HG02938 (cell line): ENCODE results near the gene NGLY1.

ENCODE experiments used
- ATAC-seq: cut with Tn5 transposase; IDR thresholded peaks from one replicate; pipeline ENCODE4 v1.9.1; 2021; ENCODE audit warnings: mild to moderate bottlenecking, moderate library complexity; ENCODE audit not compliant: unreplicated experiment

Gene NGLY1

DNA sequence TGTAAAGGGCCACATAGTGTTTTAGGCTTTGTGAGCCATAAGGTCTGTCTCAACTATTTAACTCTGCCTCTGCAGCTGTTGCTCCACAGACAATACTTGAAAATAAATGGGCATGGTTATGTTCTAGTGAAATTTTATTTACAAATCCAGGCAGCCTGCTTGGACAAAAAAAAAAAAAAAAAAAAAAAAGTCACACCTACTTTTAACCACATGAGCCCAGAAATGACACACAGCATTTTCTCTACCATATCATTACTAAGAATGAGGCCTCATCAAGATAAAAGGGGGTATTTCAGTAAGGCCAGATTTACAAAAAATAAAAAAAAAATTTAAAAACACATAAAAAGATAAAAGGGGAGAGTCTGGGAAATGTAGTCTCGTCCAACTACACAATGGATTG, 1.7 kb upstream of the NGLY1 start:
- ATAC-seq, result no peak

- peak; percentile 9 for ATAC-seq
Measured at GRCh38 chr3:25783661-25784512, 644 bp upstream of the NGLY1 start.

DNA sequence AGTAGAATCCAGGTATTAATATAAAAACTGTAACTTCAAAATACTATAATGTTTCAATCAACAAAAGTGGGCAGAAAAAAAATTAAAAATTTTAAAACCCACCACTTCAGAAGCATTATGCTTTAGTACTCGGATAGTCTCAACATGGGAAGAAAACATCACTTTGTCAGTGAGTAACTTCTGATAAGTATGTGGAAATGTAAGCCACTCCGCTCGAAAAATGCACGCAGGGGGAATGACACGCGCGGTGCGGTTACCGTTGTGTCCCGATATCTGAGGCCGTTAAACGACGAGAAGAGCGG, 656 bp downstream of the NGLY1 start:
- no peak for ATAC-seq

DNA sequence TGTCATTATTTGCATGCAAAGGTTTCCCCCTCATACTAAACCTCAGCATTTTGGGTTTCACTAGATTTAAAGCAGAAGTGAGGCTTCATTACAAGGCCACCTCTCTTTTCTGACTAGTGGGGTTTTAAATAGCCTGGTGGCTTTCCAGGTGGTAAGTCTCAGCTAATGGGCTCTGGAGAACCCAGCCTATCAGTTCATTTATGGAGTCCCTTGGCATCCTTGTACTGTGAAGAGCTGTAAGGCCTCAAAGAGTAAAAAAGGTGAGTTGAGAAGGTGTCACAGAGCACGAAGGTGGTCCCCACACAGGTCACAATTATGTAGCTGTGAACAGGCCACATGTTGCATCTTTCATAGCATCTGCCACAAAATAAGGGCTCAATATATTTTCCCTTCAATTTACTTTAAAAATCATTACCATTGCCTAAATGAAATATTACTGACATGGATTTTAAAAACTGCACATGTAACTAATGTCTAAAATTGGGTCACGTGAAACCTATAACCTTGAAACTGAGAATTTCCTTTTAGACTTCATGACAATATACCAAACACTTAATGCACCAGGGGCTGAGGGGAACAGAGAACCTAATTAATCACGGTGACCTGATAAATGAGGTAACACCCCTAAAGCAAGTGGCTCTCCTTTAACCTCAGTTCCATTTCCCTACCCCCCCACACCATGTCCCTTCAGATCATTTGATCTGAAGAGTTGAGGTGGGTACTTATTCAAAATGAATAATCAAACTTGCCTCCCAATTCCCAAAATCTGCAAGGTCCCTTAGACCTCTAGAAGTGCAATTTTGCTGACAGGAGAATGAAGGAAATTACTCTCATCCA, 1.3 kb downstream of the NGLY1 start:
- peak; percentile 63 for ATAC-seq

DNA sequence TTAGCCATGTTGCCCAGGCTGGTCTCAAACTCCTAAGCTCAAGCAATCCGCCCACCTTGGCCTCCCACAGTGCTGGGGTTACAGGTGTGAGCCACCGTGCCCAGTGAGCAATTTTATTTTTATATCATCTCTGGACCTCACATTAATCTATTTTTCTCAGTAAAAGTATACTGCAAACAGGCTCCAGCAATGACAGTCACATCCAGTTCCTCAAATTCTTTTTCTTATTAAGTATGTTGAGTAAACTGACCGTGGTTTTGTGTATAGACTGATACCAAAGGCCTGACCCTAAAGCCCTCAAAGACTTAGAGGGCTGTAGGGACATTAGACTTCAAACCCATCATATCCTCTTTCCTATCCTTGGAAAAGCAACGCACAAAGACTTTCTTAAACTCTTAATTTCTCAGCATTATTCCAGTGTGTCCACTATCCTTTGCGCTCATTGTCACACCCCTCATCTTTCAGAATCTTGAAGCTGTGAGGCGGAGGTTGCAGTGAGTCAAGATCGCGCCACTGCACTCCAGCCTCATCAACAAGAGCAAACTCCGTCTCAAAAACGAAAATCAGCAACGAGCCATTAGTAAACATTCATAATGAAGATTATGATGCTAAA, 2.0 kb downstream of the NGLY1 start:
- peak; percentile 2 for ATAC-seq

DNA sequence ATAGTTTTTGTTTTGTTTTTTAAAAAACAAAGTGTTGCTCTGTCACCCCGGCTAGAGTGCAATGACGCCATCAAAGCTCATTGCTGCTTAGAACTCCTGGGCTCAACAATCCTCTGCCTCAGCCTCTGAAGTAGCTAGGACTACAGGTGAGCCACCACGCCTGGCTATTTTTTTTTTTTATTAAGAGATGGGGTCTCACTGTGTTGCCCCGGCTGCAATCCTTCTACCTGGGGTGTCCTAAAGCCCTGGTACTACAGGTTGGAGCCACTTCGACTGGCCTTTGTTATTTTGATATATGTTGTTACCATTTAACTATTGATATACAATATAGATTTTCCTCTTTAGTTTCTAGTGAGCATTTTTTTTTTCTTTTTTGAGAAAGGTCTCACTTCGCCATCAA, 2.6 kb downstream of the NGLY1 start:
- no peak for ATAC-seq

DNA sequence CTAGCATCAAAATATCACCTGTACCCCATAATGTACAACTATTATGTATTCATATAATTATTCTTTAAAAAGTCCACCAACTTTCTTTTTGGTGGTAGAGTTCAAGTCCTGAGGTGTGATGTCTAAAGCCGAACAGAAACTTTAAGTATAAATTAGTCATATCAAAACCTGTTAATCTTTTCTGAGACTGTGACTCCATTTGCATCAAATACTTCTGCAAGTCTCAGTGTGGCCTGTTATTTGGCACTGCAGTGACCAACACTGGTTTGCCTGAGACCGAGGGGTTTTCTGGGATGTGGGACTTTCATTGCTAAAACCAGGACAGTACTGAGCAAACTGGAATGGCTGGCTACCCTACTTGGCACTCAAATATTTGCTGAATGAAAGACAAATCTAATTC, 7.3 kb downstream of the NGLY1 start:
- no peak for ATAC-seq

DNA sequence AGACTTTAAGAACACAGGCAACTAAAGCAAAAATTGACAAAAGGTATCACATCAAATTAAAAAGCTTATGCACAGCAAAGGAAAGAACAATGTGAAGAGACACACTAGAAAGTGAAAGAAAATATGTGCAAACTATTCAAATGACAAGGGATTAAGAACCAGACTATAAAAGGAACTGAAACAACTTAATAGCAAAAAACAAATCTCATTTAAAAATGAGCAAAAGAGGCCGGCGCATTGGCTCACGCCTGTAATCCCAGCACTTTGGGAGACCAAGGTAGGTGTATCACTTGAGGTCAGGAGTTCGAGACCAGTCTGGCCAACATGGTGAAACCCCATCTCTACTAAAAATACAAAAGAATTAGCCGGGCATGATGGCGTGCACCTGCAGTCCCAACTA, 14.4 kb downstream of the NGLY1 start:
- peak; percentile 99 for ATAC-seq

DNA sequence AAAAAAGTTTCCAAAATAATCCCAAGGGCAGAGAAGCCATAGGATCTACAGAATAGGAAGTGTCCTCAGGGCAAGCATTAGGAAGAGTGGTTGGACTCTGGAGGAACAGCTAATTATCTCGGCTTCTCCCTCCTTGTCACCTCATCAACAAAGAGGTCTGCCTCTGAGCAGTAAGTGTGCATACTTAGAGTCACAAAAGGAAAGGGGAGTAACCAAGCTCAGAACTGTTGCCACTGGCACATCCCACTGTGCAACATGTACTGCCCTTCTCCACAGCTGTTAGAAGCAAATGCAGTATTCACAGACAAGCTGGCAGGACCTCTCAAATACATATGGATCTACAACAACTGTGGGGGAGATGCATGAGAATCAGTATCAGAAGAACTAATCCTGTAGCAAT, 31.5 kb downstream of the NGLY1 start:
- ATAC-seq, result no peak

DNA sequence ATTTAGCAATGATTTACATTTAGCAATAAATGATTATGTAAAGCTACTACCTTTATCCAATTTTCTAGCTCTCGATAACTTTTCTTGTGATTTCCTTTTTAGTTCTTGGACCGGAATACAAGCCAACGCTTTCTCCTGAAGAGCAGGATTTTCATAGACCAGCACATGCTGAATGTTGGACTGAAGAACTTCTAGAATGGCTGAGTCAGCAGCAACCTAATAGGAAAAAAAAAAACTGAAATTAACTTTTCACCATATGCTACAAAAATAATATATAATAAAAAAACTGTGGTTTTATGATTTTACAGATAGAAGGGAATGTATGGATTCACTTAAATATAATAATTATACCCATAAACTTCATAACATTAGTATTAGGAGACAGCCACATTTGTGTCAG, 32.2 kb downstream of the NGLY1 start:
- ATAC-seq, result no peak

DNA sequence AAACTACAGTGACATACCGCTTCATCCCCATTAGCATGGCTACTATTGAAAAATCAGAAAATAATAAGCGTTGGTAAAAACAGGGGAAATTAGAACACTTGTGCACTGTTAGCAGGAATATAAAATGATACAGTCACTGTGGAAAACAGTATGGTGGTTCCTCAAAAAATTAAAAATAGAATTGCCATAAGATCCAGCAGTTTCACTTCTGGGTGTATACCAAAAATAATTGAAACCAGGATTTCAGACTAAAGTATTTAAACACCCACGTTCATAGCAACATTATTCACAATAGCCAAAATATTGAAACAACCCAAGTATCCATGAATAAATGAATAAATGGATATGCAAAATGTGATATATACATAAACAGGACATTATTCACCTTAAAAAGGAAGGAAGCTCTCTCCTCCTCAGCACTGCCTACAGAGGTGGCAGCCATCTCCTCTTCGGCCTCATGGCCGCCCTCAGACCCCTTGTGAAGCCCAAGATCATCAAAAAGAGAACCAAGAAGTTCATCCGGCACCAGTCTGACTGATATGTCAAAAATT, 34.1 kb downstream of the NGLY1 start:
- ATAC-seq, result no peak

GRCh38 chr3:25748189-25748588, 35.1 kb downstream of the NGLY1 start:
- ATAC-seq, result no peak

DNA sequence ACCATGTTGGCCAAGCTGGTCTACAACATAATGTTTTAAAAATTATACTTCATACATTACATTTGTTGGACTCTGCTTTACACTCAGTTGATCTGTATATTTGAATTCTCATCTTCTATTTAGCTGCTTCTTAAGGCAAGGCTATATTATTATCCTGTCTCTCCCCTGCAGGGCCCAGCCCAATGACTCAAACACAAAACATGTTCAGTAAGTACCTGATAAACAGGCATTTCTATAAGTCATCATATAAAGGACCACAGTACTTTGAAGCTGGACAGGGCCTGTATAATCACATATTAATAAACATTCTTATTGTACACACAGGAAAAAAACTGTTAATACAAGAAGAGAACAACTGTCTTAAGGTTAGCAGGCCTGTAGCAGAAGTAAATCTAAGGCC, 36.2 kb downstream of the NGLY1 start:
- no peak for ATAC-seq

- no peak for ATAC-seq
Measured at GRCh38 chr3:25744470-25744869, 38.8 kb downstream of the NGLY1 start.

GRCh38 chr3:25728101-25728500, 55.1 kb downstream of the NGLY1 start:
- ATAC-seq, result no peak

GRCh38 chr3:25727316-25727715, 55.9 kb downstream of the NGLY1 start:
- no peak for ATAC-seq

GRCh38 chr3:25725810-25726209, 57.4 kb downstream of the NGLY1 start:
- no peak for ATAC-seq

DNA sequence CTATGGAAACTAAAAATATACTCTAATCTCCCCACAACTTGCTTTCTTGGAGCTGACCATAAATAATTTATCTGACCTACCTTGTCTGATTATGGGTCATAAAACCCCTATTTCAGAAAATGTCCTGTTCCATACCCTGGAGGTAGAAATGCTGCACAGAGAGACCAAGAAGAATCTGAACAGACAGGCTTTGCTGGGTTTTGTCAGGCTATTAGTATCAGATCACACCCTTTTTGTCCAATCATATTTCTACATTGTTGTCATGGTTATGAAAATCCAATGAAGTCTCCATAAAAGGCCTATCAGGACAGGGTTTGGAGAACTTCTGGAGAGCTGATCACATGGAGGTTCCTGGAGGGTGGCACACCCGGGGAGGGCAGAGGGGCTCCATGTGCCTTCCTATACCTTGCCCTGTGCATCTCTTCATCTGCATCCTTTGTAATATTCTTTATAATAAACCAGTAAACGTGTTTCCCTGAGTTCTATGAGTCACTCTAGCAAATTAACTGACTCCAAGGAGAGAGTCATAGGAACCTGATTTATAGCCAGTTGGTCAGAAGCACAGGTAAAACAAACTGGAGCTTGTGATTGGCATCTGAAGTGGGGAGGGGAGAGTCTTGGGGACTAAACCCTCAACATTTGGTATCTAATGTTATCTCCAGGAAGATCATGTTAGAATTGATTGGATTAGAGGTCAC, 58.1 kb downstream of the NGLY1 start:
- no peak for ATAC-seq

DNA sequence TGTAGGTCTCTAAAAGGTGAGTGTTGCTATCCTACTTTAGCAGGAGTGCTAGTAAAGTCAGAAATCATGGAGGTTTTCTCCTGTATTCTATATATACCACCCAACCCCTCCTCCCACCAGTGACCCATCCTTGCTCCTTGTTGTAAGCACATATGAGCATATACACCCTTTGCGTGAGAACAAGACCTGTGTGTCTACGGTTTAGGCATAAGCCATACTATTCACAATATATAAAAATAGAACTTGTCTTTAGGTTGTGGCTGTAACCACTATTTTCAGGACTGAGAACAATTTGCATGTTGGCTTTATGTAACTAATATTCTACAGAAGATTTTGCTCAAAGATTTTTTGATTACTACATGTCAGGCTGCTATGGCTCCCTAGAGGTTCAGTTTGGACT, 59.4 kb downstream of the NGLY1 start:
- no peak for ATAC-seq

DNA sequence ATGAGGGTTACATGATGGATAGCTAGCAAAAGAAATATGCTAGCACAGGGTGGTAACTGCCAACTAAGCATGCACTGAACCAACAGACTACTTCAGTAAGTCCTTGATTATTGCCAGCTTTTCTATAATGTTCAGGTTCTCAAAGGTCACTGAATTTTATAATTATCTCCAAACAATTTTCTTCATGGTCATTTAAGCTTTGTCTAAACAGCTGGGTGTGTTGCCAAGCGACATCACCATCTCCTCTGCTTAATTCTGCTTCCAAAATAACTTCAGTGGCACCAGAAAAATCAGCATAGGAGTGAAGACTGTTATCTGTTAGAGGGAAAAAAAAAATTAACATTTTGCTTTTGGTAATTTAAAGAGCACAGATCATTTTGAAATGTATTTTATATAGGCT, 63.9 kb downstream of the NGLY1 start:
- ATAC-seq, result no peak

- no peak for ATAC-seq
Measured at GRCh38 chr3:25713341-25713985, 69.8 kb downstream of the NGLY1 start.
